CD4-positive, alpha-beta T cell treated with Interleukin-6 for 4 hours (primary cell): Measurements from ENCODE around the gene GNAS.
A peak's percentile ranks its signal among the peaks of the same experiment; 100 is the strongest.

ENCODE experiments used
- DNase-seq: peaks from one replicate; pipeline ENCODE4 v3.0.0-alpha.2; 2020; ENCODE audit warnings: mixed read lengths

Gene GNAS

GRCh38 chr20:58854638-58855471 is 2.3 kb downstream of the GNAS start:
- no peak for DNase-seq

- DNase-seq: no peak
Measured at GRCh38 chr20:58855506-58856389, 3.2 kb downstream of the GNAS start.

GRCh38 chr20:58863044-58863790 is 10.7 kb downstream of the GNAS start:
- DNase-seq: no peak

- no peak for DNase-seq
Measured at GRCh38 chr20:58864346-58864745, 11.8 kb downstream of the GNAS start.

- no peak for DNase-seq
Measured at GRCh38 chr20:58865843-58866242, 13.3 kb downstream of the GNAS start.

- no peak for DNase-seq
Measured at GRCh38 chr20:58867211-58867610, 14.7 kb downstream of the GNAS start.

- DNase-seq: peak; percentile 31
Measured at GRCh38 chr20:58868795-58869194, 16.3 kb downstream of the GNAS start.

GRCh38 chr20:58869662-58870227 is 17.2 kb downstream of the GNAS start:
- DNase-seq: no peak

- DNase-seq: peak; percentile 73
Measured at GRCh38 chr20:58870293-58871014, 17.9 kb downstream of the GNAS start.

GRCh38 chr20:58871533-58872102 is 19.1 kb downstream of the GNAS start:
- DNase-seq: no peak

- no peak for DNase-seq
Measured at GRCh38 chr20:58874469-58874868, 22.0 kb downstream of the GNAS start.

GRCh38 chr20:58875111-58875510 is 22.6 kb downstream of the GNAS start:
- DNase-seq: no peak

GRCh38 chr20:58875541-58876134 is 23.1 kb downstream of the GNAS start:
- DNase-seq: no peak

- no peak for DNase-seq
Measured at GRCh38 chr20:58876437-58876836, 23.9 kb downstream of the GNAS start.

GRCh38 chr20:58877050-58877975 is 24.8 kb downstream of the GNAS start:
- no peak for DNase-seq

- DNase-seq: peak; percentile 55
Measured at GRCh38 chr20:58877976-58878360, 25.5 kb downstream of the GNAS start.

- DNase-seq: no peak
Measured at GRCh38 chr20:58878399-58878798, 25.9 kb downstream of the GNAS start.

- no peak for DNase-seq
Measured at GRCh38 chr20:58880441-58880840, 27.9 kb downstream of the GNAS start.

- peak; percentile 33 for DNase-seq
Measured at GRCh38 chr20:58880994-58881752, 28.7 kb downstream of the GNAS start.
